A549 (cell line): ENCODE measurements around the gene OTOR. TPM values are rescaled to one million over a fixed set of nuclear protein-coding genes. Genes with fewer than 3 reads are reported as not detected.

Experiments used
- ATAC-seq, 2 experiments: fragments of 200-7000 bp in 1 of 2; fragments of >200 bp in 1 of 2; cut with Nextera tagmentation in 1 of 2; cut with Tn5 transposase in 1 of 2; 3 replicates each; pipeline versions ENCODE4 v1.8.0 to v1.9.1; 2018 to 2020; ENCODE audit warnings: mild to moderate bottlenecking in 1 of 2, moderate library complexity in 1 of 2
- CTCF ChIA-PET: fragments of 300-600 bp; sonication (Branson Sonifier 250); formaldehyde crosslinking; extraction: SDS; loops from one replicate; lab custom pipeline; 2021; ENCODE audit warnings: antibody characterized with exemption, inconsistent platforms; lab: Yijun Ruan, JAX
- POLR2A ChIA-PET: fragments of 350-600 bp; formaldehyde crosslinking; extraction: SDS; loops from one replicate; lab custom pipeline; 2021; ENCODE audit warnings: antibody characterized with exemption, inconsistent platforms; lab: Yijun Ruan, JAX
- DNase-seq, 2 experiments: peaks; one replicate each; pipeline versions ENCODE4 v3.0.0 to v3.0.0-alpha.2; 2011 to 2016; ENCODE audit warnings: low read depth in 1 of 2, low spot score in 1 of 2
- FAIRE-seq: peaks from 2 replicates; lab custom pipeline; 2011; peaks lifted over from hg19 to GRCh38; lab: Jason Lieb, UNC
- H3K27ac ChIP-seq, 2 experiments: fragments of >200 bp; sonication (Bioruptor Twin); formaldehyde crosslinking; 3 replicates each; pipeline ENCODE4 v1.5.1; 2016 to 2017
- H3K4me1 ChIP-seq: fragments of >200 bp; sonication (Bioruptor Twin); formaldehyde crosslinking; 3 replicates; pipeline ENCODE4 v1.6.1; 2016
- H3K4me2 ChIP-seq: fragments of >200 bp; sonication (Bioruptor Twin); formaldehyde crosslinking; 3 replicates; pipeline ENCODE4 v1.6.1; 2016
- H3K4me3 ChIP-seq: fragments of >200 bp; sonication (Bioruptor Twin); formaldehyde crosslinking; 3 replicates; pipeline ENCODE4 v1.5.1; 2016
- H3K9me3 ChIP-seq: fragments of >200 bp; sonication (Bioruptor Twin); formaldehyde crosslinking; 3 replicates; pipeline ENCODE4 v1.6.1; 2016
- ATOH8 ChIP-seq: fragments of 250-450 bp; sonication (Bioruptor Pico); IDR thresholded peaks from 2 replicates; pipeline ENCODE4 v1.5.0; 2020; ENCODE audit warnings: low read depth, mild to moderate bottlenecking, moderate library complexity
- BHLHE40 ChIP-seq: IDR thresholded peaks from 2 replicates; pipeline ENCODE4 v1.6.1; 2012; ENCODE audit warnings: low read depth, low read length, inconsistent platforms
- CBX2 ChIP-seq: fragments of 200-600 bp; sonication (generic); IDR thresholded peaks from 2 replicates; pipeline ENCODE4 v1.6.1; 2016; ENCODE audit warnings: low read depth, mild to moderate bottlenecking, borderline replicate concordance
- CHD4 ChIP-seq: fragments of 200-600 bp; sonication (generic); IDR thresholded peaks from 2 replicates; pipeline ENCODE4 v1.6.1; 2016; ENCODE audit warnings: antibody characterized with exemption, mild to moderate bottlenecking, borderline replicate concordance
- CTCF ChIP-seq: fragments of >200 bp; sonication (Bioruptor Twin); formaldehyde crosslinking; IDR thresholded peaks from 3 replicates; pipeline ENCODE4 v1.5.1; 2016
- EP300 ChIP-seq, 2 experiments: fragments of >200 bp; sonication (Bioruptor Twin); formaldehyde crosslinking; IDR thresholded peaks; 2 replicates in 1 of 2; 3 replicates in 1 of 2; pipeline ENCODE4 v1.6.1; 2016 to 2017
- ESRRA ChIP-seq: fragments of 150-350 bp; IDR thresholded peaks from 2 replicates; pipeline ENCODE4 v1.6.1; 2014; ENCODE audit warnings: mild to moderate bottlenecking, low read length, borderline replicate concordance
- FOSL2 ChIP-seq, 2 experiments: fragments of 450-650 bp in 1 of 2; fragments of >200 bp in 1 of 2; sonication (Bioruptor Twin) in 1 of 2; formaldehyde crosslinking; IDR thresholded peaks; 2 replicates each; pipeline versions ENCODE4 v1.5.0 to v1.6.1; 2016 to 2020; ENCODE audit warnings: mild to moderate bottlenecking in 1 of 2, moderate library complexity in 1 of 2
- FOXS1 ChIP-seq: fragments of 250-450 bp; sonication (Bioruptor Pico); IDR thresholded peaks from 2 replicates; pipeline ENCODE4 v1.5.0; 2020; ENCODE audit warnings: mild to moderate bottlenecking, moderate library complexity
- HDAC2 ChIP-seq: fragments of 200-600 bp; sonication (generic); IDR thresholded peaks from 2 replicates; pipeline ENCODE4 v1.6.1; 2016
- HEYL ChIP-seq: fragments of 250-450 bp; sonication (Bioruptor Pico); IDR thresholded peaks from 2 replicates; pipeline ENCODE4 v1.8.0; 2021; ENCODE audit warnings: mild to moderate bottlenecking, moderate library complexity
- HOXB13 ChIP-seq: fragments of 250-450 bp; sonication (Bioruptor Pico); IDR thresholded peaks from 2 replicates; pipeline ENCODE4 v1.5.0; 2020; ENCODE audit warnings: low read depth, mild to moderate bottlenecking, moderate library complexity
- JUN ChIP-seq, 2 experiments: fragments of >200 bp; sonication (Bioruptor Twin); formaldehyde crosslinking; IDR thresholded peaks; 2 replicates in 1 of 2; 3 replicates in 1 of 2; pipeline ENCODE4 v1.6.1; 2016 to 2017
- JUNB ChIP-seq: fragments of >200 bp; sonication (Bioruptor Twin); formaldehyde crosslinking; IDR thresholded peaks from 2 replicates; pipeline ENCODE4 v1.6.1; 2016
- MAZ ChIP-seq: fragments of 150-350 bp; IDR thresholded peaks from 2 replicates; pipeline ENCODE4 v1.6.1; 2014; ENCODE audit warnings: antibody characterized with exemption, low read depth, low read length, borderline replicate concordance
- MYC ChIP-seq: IDR thresholded peaks from 2 replicates; pipeline ENCODE4 v1.6.1; 2012; ENCODE audit warnings: mild to moderate bottlenecking, inconsistent platforms, low read length, improper control_type of control experiment, borderline replicate concordance
- NPAS2 ChIP-seq: fragments of 250-450 bp; sonication (Bioruptor Pico); IDR thresholded peaks from 2 replicates; pipeline ENCODE4 v1.8.0; 2022; ENCODE audit warnings: mild to moderate bottlenecking, moderate library complexity, borderline replicate concordance
- NR3C1 ChIP-seq: fragments of >200 bp; sonication (Bioruptor Twin); formaldehyde crosslinking; IDR thresholded peaks from 3 replicates; pipeline ENCODE4 v1.6.1; 2017
- PBX3 ChIP-seq: IDR thresholded peaks from 2 replicates; pipeline ENCODE4 v1.6.1; 2012
- PHF8 ChIP-seq: fragments of 200-600 bp; sonication (generic); IDR thresholded peaks from 2 replicates; pipeline ENCODE4 v1.6.1; 2016; ENCODE audit warnings: low read depth, mild to moderate bottlenecking, antibody characterized with exemption, moderate library complexity, borderline replicate concordance
- POLR2A ChIP-seq: IDR thresholded peaks from 2 replicates; pipeline ENCODE4 v1.6.1; 2012; ENCODE audit warnings: mild to moderate bottlenecking, low read length
- RARB ChIP-seq: fragments of 250-450 bp; sonication (Bioruptor Pico); IDR thresholded peaks from 2 replicates; pipeline ENCODE4 v1.8.0; 2021; ENCODE audit warnings: mild to moderate bottlenecking, moderate library complexity
- RCOR1 ChIP-seq: fragments of 150-350 bp; IDR thresholded peaks from 2 replicates; pipeline ENCODE4 v1.6.1; 2014; ENCODE audit warnings: antibody characterized with exemption, low read length, low read depth
- USF2 ChIP-seq: fragments of 450-650 bp; IDR thresholded peaks from 2 replicates; pipeline ENCODE4 v1.6.1; 2014; ENCODE audit warnings: antibody characterized with exemption
- ZC3H11A ChIP-seq: fragments of 450-650 bp; IDR thresholded peaks from 2 replicates; pipeline ENCODE4 v1.6.1; 2014; ENCODE audit warnings: antibody characterized with exemption, mild to moderate bottlenecking
- ZFP36 ChIP-seq: fragments of 450-650 bp; IDR thresholded peaks from 2 replicates; pipeline ENCODE4 v1.6.1; 2014; ENCODE audit warnings: borderline replicate concordance; ENCODE audit not compliant: partially characterized antibody
- ZSCAN20 ChIP-seq: fragments of 250-450 bp; sonication (Bioruptor Pico); IDR thresholded peaks from 2 replicates; pipeline ENCODE4 v1.8.0; 2022; ENCODE audit warnings: mild to moderate bottlenecking, moderate library complexity
- WGBS: methylation state at CpG from one replicate; pipeline ENCODE4 v1.1.6; 2017; ENCODE audit errors: missing lambda C conversion rate; 5-methylcytosine and 5-hydroxymethylcytosine counted together
- polyA plus RNA-seq, 4 experiments: library from polyadenylated mRNA; depleted of rRNA in 3 of 4; stranded (reverse); fragments of >200 nt; fragmentation: RNase III in 1 of 4; extraction: RNeasy Plus Mini Kit Qiagen cat#74134 plus additional on column Dnase treatment in 1 of 4; gene quantifications; 2 replicates in 3 of 4; 3 replicates in 1 of 4; pipeline ENCODE4 v1.2.3, GENCODE V29; 2011 to 2017

OTOR gene
- polyA plus RNA-seq, 2 of the 4 experiments (the other 2 are of a cell fraction), result not detected

- no peak for ATAC-seq
- WGBS, result 43% methylated on average over 4 of the region's 4 CpGs
Measured at GRCh38 chr20:16714751-16715150, 33.4 kb upstream of the OTOR start.

GRCh38 chr20:16719421-16719820, 28.7 kb upstream of the OTOR start:
- Histone ChIP-seq H3K4me2 (no peak overlapping the region), H3K4me1 (no peaks in the 10 kb centered on the region), H3K9me3 (no peaks in the 10 kb centered on the region), H3K4me3 (no peak overlapping the region), H3K27ac (no peak overlapping the region)
- TF ChIP-seq MAZ (no peak), PHF8 (no peak), ESRRA (no peak), RARB (CRISPR knock-in tag) (no peak), POLR2A (no peak), HEYL (CRISPR knock-in tag) (no peak), NPAS2 (CRISPR knock-in tag) (no peak), NR3C1 (no peak), ATOH8 (CRISPR knock-in tag) (no peak), ZFP36 (no peak), FOXS1 (CRISPR knock-in tag) (no peak), FOSL2 (IDR thresholded peaks at IDR 0.05) (no peak), FOSL2 (CRISPR knock-in tag; IDR thresholded peaks at IDR 0.05) (no peak), HDAC2 (no peak), EP300 (IDR thresholded peaks at IDR 0.05) (no peak)
- DNase-seq (no peak), ATAC-seq (no peak), FAIRE-seq (no peak)
- ChIA-PET CTCF (interaction anchor here (0.5 kb wide), 1 partner anchor 89 kb away, joined by 3 read pairs; no protein-coding TSS in a partner anchor), POLR2A (no interaction called here)
- 1% methylated on average over 1 of the region's 1 CpG for WGBS

More at GRCh38 chr20:16714751-16715150, 33.4 kb upstream of the OTOR start:
- no peak for TF ChIP-seq HOXB13 (CRISPR knock-in tag)
- TF ChIP-seq PHF8, result no peak
- no peak for TF ChIP-seq CHD4
- no peak for TF ChIP-seq CBX2
- no peak for TF ChIP-seq USF2
- TF ChIP-seq CTCF, result no peak
- TF ChIP-seq PBX3, result no peak
- no peak for TF ChIP-seq MAZ
- TF ChIP-seq ZC3H11A, result no peak
- no peak for TF ChIP-seq FOSL2 (IDR thresholded peaks at IDR 0.05)
- TF ChIP-seq FOSL2 (CRISPR knock-in tag; IDR thresholded peaks at IDR 0.05), result no peak
- no peak for TF ChIP-seq RCOR1
- TF ChIP-seq JUN (IDR thresholded peaks at IDR 0.05), result no peak
- TF ChIP-seq BHLHE40, result no peak
- TF ChIP-seq RARB (CRISPR knock-in tag), result no peak
- no peak for TF ChIP-seq HEYL (CRISPR knock-in tag)
- TF ChIP-seq ZSCAN20 (CRISPR knock-in tag), result no peak
- TF ChIP-seq NR3C1, result no peak
- no peak for TF ChIP-seq JUNB
- no peak for TF ChIP-seq MYC
- Histone ChIP-seq H3K9me3 (no peaks in the 10 kb centered on the region), H3K4me1 (no peaks in the 10 kb centered on the region), H3K4me2 (no peak overlapping the region), H3K27ac (no peak overlapping the region), H3K4me3 (no peak overlapping the region)
- POLR2A ChIA-PET, result no interaction called here
- no peak for FAIRE-seq
- DNase-seq, result no peak
- CTCF ChIA-PET, result no interaction called here
